ENCODE results near the gene TRAF7.

The TRAF7 gene

GRCh38 chr16:2173916-2174315 lies 18.3 kb downstream of the TRAF7 start:
- no peak overlapping the region for H4K91ac ChIP-seq (ENCODE audit: low read depth, low read length, poor library complexity)
- no peak overlapping the region for H3K14ac ChIP-seq (ENCODE audit: low read length)
- H3K18ac ChIP-seq (ENCODE audit: low read length), result no peak overlapping the region
- no peak overlapping the region for H4K8ac ChIP-seq (ENCODE audit: low read depth, low read length)
- H3K4me3 ChIP-seq (ENCODE audit: low read length in 2 of 2), result no peak overlapping the region
- no peak overlapping the region for H3K27ac ChIP-seq (replicated peaks; ENCODE audit: low read length)
- no peak overlapping the region for H2BK15ac ChIP-seq (ENCODE audit: low read length)
- H2AK5ac ChIP-seq (ENCODE audit: low read depth, low read length), result no peak overlapping the region
- no peaks in the 10 kb centered on the region for H3K4me1 ChIP-seq (ENCODE audit: control insufficient read depth in 2 of 2, insufficient read depth in 1 of 2, low read depth in 1 of 2, low read length in 2 of 2)
- H3K79me1 ChIP-seq (ENCODE audit: low read depth, low read length), result peaks cover 7% of the 10 kb centered on the region
- H3K23ac ChIP-seq (ENCODE audit: low read depth, low read length, poor library complexity), result no peak overlapping the region
- no peak overlapping the region for H3K9ac ChIP-seq (ENCODE audit: low read depth, low read length, poor library complexity)
- no peaks in the 10 kb centered on the region for H3K27me3 ChIP-seq (ENCODE audit: control insufficient read depth in 3 of 3, insufficient read depth in 3 of 3, low read depth in 1 of 3, low read length in 3 of 3)
- H3K4ac ChIP-seq (ENCODE audit: low read length), result no peak overlapping the region
- DNase-seq (ENCODE audit: low spot score), result no peak
- H3K9me3 ChIP-seq (replicated peaks in 1 of 2; ENCODE audit: control insufficient read depth in 2 of 2, insufficient read depth in 1 of 2, low read depth in 1 of 2, low read length in 2 of 2), result no peaks in the 10 kb centered on the region
- no peak overlapping the region for H2BK120ac ChIP-seq (ENCODE audit: low read depth, low read length)
- no CpG with 5 or more reads among the region's 4 CpGs for WGBS, 2 donors (ENCODE audit: extremely low coverage in 2 of 2, insufficient read length in 2 of 2, insufficient replicate concordance in 1 of 2)
- H2AFZ ChIP-seq (ENCODE audit: low read length), result no peak overlapping the region
- no peak overlapping the region for H2BK12ac ChIP-seq (ENCODE audit: low read length)
- H3K4me2 ChIP-seq (ENCODE audit: insufficient read depth, low read length, poor library complexity, severe bottlenecking), result no peak overlapping the region
- H3K36me3 ChIP-seq (replicated peaks in 1 of 2; ENCODE audit: control insufficient read depth in 2 of 2, insufficient read depth in 2 of 2, low read length in 2 of 2), result peaks cover 28 to 82% of the 10 kb centered on the region in 2 donors
- H2BK5ac ChIP-seq (ENCODE audit: low read length), result no peak overlapping the region

- H2BK12ac ChIP-seq (ENCODE audit: low read length), result no peak overlapping the region
- H3K36me3 ChIP-seq (replicated peaks in 1 of 2; ENCODE audit: control insufficient read depth in 2 of 2, insufficient read depth in 2 of 2, low read length in 2 of 2), result peaks cover 28 to 77% of the 10 kb centered on the region in 2 donors
- DNase-seq (ENCODE audit: low spot score), result no peak
These were observed 19.0 kb downstream of the TRAF7 start for GRCh38 chr16:2174396-2175131.

GRCh38 chr16:2175454-2175853 lies 19.9 kb downstream of the TRAF7 start:
- DNase-seq (ENCODE audit: low spot score), result no peak
- H2BK5ac ChIP-seq (ENCODE audit: low read length), result peak overlapping the region; percentile 82
- no peak overlapping the region for H3K18ac ChIP-seq (ENCODE audit: low read length)
- H3K23ac ChIP-seq (ENCODE audit: low read depth, low read length, poor library complexity), result no peak overlapping the region
- no peak overlapping the region for H4K91ac ChIP-seq (ENCODE audit: low read depth, low read length, poor library complexity)
- H3K36me3 ChIP-seq (replicated peaks in 1 of 2; ENCODE audit: control insufficient read depth in 2 of 2, insufficient read depth in 2 of 2, low read length in 2 of 2), result peaks cover 28 to 71% of the 10 kb centered on the region in 2 donors
- H2BK12ac ChIP-seq (ENCODE audit: low read length), result no peak overlapping the region
- no peak overlapping the region for H3K4me2 ChIP-seq (ENCODE audit: insufficient read depth, low read length, poor library complexity, severe bottlenecking)
- no peak overlapping the region for H2BK120ac ChIP-seq (ENCODE audit: low read depth, low read length)
- no peaks in the 10 kb centered on the region for H3K9me3 ChIP-seq (replicated peaks in 1 of 2; ENCODE audit: control insufficient read depth in 2 of 2, insufficient read depth in 1 of 2, low read depth in 1 of 2, low read length in 2 of 2)
- H3K4me3 ChIP-seq (ENCODE audit: low read length in 2 of 2), result peak overlapping the region in 1 of 2 donors; percentile 45
- H2BK15ac ChIP-seq (ENCODE audit: low read length), result no peak overlapping the region
- H3K4me1 ChIP-seq (ENCODE audit: control insufficient read depth in 2 of 2, insufficient read depth in 1 of 2, low read depth in 1 of 2, low read length in 2 of 2), result no peaks in the 10 kb centered on the region
- H3K14ac ChIP-seq (ENCODE audit: low read length), result no peak overlapping the region
- no peak overlapping the region for H4K8ac ChIP-seq (ENCODE audit: low read depth, low read length)
- H3K27ac ChIP-seq (replicated peaks; ENCODE audit: low read length), result no peak overlapping the region
- no CpG with 5 or more reads among the region's 10 CpGs for WGBS, 2 donors (ENCODE audit: extremely low coverage in 2 of 2, insufficient read length in 2 of 2, insufficient replicate concordance in 1 of 2)
- peaks cover 7% of the 10 kb centered on the region for H3K79me1 ChIP-seq (ENCODE audit: low read depth, low read length)
- H2AK5ac ChIP-seq (ENCODE audit: low read depth, low read length), result no peak overlapping the region
- H3K9ac ChIP-seq (ENCODE audit: low read depth, low read length, poor library complexity), result peak overlapping the region; percentile 30
- H3K4ac ChIP-seq (ENCODE audit: low read length), result no peak overlapping the region
- H2AFZ ChIP-seq (ENCODE audit: low read length), result no peak overlapping the region
- no peaks in the 10 kb centered on the region for H3K27me3 ChIP-seq (ENCODE audit: control insufficient read depth in 3 of 3, insufficient read depth in 3 of 3, low read depth in 1 of 3, low read length in 3 of 3)

More at GRCh38 chr16:2174396-2175131, 19.0 kb downstream of the TRAF7 start:
- Histone ChIP-seq H2BK120ac (ENCODE audit: low read depth, low read length) (no peak overlapping the region), H3K18ac (ENCODE audit: low read length) (no peak overlapping the region), H3K27me3 (ENCODE audit: control insufficient read depth in 3 of 3, insufficient read depth in 3 of 3, low read depth in 1 of 3, low read length in 3 of 3) (no peaks in the 10 kb centered on the region), H3K9me3 (replicated peaks in 1 of 2; ENCODE audit: control insufficient read depth in 2 of 2, insufficient read depth in 1 of 2, low read depth in 1 of 2, low read length in 2 of 2) (no peaks in the 10 kb centered on the region), H4K8ac (ENCODE audit: low read depth, low read length) (no peak overlapping the region), H2BK5ac (ENCODE audit: low read length) (peak overlapping the region; percentile 82), H3K79me1 (ENCODE audit: low read depth, low read length) (peaks cover 7% of the 10 kb centered on the region), H4K91ac (ENCODE audit: low read depth, low read length, poor library complexity) (no peak overlapping the region), H3K4ac (ENCODE audit: low read length) (no peak overlapping the region), H3K4me2 (ENCODE audit: insufficient read depth, low read length, poor library complexity, severe bottlenecking) (no peak overlapping the region), H3K27ac (replicated peaks; ENCODE audit: low read length) (no peak overlapping the region), H3K4me1 (ENCODE audit: control insufficient read depth in 2 of 2, insufficient read depth in 1 of 2, low read depth in 1 of 2, low read length in 2 of 2) (no peaks in the 10 kb centered on the region), H3K14ac (ENCODE audit: low read length) (no peak overlapping the region), H2BK15ac (ENCODE audit: low read length) (no peak overlapping the region), H3K4me3 (ENCODE audit: low read length in 2 of 2) (no peak overlapping the region), H2AFZ (ENCODE audit: low read length) (no peak overlapping the region), H2AK5ac (ENCODE audit: low read depth, low read length) (no peak overlapping the region), H3K23ac (ENCODE audit: low read depth, low read length, poor library complexity) (no peak overlapping the region), H3K9ac (ENCODE audit: low read depth, low read length, poor library complexity) (no peak overlapping the region)
- WGBS, 2 donors (ENCODE audit: extremely low coverage in 2 of 2, insufficient read length in 2 of 2, insufficient replicate concordance in 1 of 2), result no CpG with 5 or more reads among the region's 21 CpGs

- Histone ChIP-seq H3K27ac (replicated peaks; ENCODE audit: low read length) (no peak overlapping the region), H2BK15ac (ENCODE audit: low read length) (no peak overlapping the region), H3K27me3 (ENCODE audit: control insufficient read depth in 3 of 3, insufficient read depth in 3 of 3, low read depth in 1 of 3, low read length in 3 of 3) (no peaks in the 10 kb centered on the region), H3K79me1 (ENCODE audit: low read depth, low read length) (peaks cover 7% of the 10 kb centered on the region), H3K18ac (ENCODE audit: low read length) (no peak overlapping the region), H2BK12ac (ENCODE audit: low read length) (no peak overlapping the region), H3K4me3 (ENCODE audit: low read length in 2 of 2) (no peak overlapping the region), H2AK5ac (ENCODE audit: low read depth, low read length) (no peak overlapping the region), H3K9me3 (replicated peaks in 1 of 2; ENCODE audit: control insufficient read depth in 2 of 2, insufficient read depth in 1 of 2, low read depth in 1 of 2, low read length in 2 of 2) (no peaks in the 10 kb centered on the region), H2BK5ac (ENCODE audit: low read length) (peak overlapping the region; percentile 71), H3K23ac (ENCODE audit: low read depth, low read length, poor library complexity) (peak overlapping the region; percentile 65), H4K8ac (ENCODE audit: low read depth, low read length) (no peak overlapping the region), H3K4ac (ENCODE audit: low read length) (no peak overlapping the region), H3K14ac (ENCODE audit: low read length) (peak overlapping the region; percentile 38), H4K91ac (ENCODE audit: low read depth, low read length, poor library complexity) (no peak overlapping the region), H3K9ac (ENCODE audit: low read depth, low read length, poor library complexity) (no peak overlapping the region), H2AFZ (ENCODE audit: low read length) (no peak overlapping the region), H3K4me2 (ENCODE audit: insufficient read depth, low read length, poor library complexity, severe bottlenecking) (no peak overlapping the region), H3K36me3 (replicated peaks in 1 of 2; ENCODE audit: control insufficient read depth in 2 of 2, insufficient read depth in 2 of 2, low read length in 2 of 2) (peaks cover 28 to 65% of the 10 kb centered on the region in 2 donors), H3K4me1 (ENCODE audit: control insufficient read depth in 2 of 2, insufficient read depth in 1 of 2, low read depth in 1 of 2, low read length in 2 of 2) (no peaks in the 10 kb centered on the region), H2BK120ac (ENCODE audit: low read depth, low read length) (no peak overlapping the region)
- DNase-seq (ENCODE audit: low spot score), result no peak
- no CpG with 5 or more reads among the region's 23 CpGs for WGBS, 2 donors (ENCODE audit: extremely low coverage in 2 of 2, insufficient read length in 2 of 2, insufficient replicate concordance in 1 of 2)
These were observed 20.5 kb downstream of the TRAF7 start for GRCh38 chr16:2176047-2176446.
